Body of pancreas (tissue), 4 donors: ENCODE measurements around the gene WWOX. TPM values are rescaled to one million over a fixed set of nuclear protein-coding genes. Genes with fewer than 3 reads are reported as not detected.

Experiments used
- ATAC-seq: fragments of 150-250 bp; one replicate; pipeline ENCODE4 v1.9.1; 2016
- DNase-seq, 4 donors: peaks; one replicate each; pipeline ENCODE4 v3.0.0-alpha.2; 2019
- H3K27ac ChIP-seq, 4 donors: fragments of 200-600 bp; sonication (generic); 1 replicate in 3 of 4; 2 replicates in 1 of 4; pipeline versions ENCODE4 v1.5.1 to v1.6.1; 2016 to 2019; ENCODE audit warnings: mild to moderate bottlenecking in 1 of 4, mixed read lengths in 1 of 4, moderate library complexity in 1 of 4
- H3K27me3 ChIP-seq, 2 donors: fragments of 200-600 bp; sonication (generic); one replicate each; pipeline ENCODE4 v1.6.0; 2016; ENCODE audit warnings: mild to moderate bottlenecking in 1 of 2
- H3K36me3 ChIP-seq, 2 donors: fragments of 200-600 bp; sonication (generic); replicated peaks in 1 of 2; 2 replicates each; pipeline ENCODE4 v1.5.1; 2016; ENCODE audit warnings: low read depth in 2 of 2; ENCODE audit not compliant: insufficient read depth in 1 of 2
- H3K4me1 ChIP-seq: fragments of 200-600 bp; sonication (generic); one replicate; pipeline ENCODE4 v1.6.0; 2016
- H3K4me3 ChIP-seq, 2 donors: fragments of 200-600 bp; sonication (generic); 1 replicate in 1 of 2; 2 replicates in 1 of 2; pipeline ENCODE4 v1.5.1; 2016 to 2019
- H3K9me3 ChIP-seq, 3 donors: fragments of 200-600 bp; sonication (generic); 1 replicate in 2 of 3; 2 replicates in 1 of 3; pipeline ENCODE4 v1.5.1; 2016
- CTCF ChIP-seq, 7 experiments: fragments of 450-650 bp in 4 of 7; fragments of 200-600 bp in 3 of 7; sonication (generic) in 3 of 7; IDR thresholded peaks; one replicate each; pipeline ENCODE4 v1.5.1; 2016 to 2019; ENCODE audit warnings: antibody characterized with exemption in 7 of 7
- POLR2A ChIP-seq, 3 donors: fragments of 450-650 bp; IDR thresholded peaks; one replicate each; pipeline ENCODE4 v1.6.1; 2016; ENCODE audit warnings: antibody characterized with exemption in 3 of 3, mild to moderate bottlenecking in 2 of 3
- WGBS, 2 donors: methylation state at CpG; one replicate each; pipeline ENCODE4 v1.1.5; 2017; 5-methylcytosine and 5-hydroxymethylcytosine counted together
- intact Hi-C: fragments of 100-400 bp; cut with DNase I; formaldehyde crosslinking; loops from one replicate; pipeline ENCODE4 v1.15.1; 2023
- total RNA-seq, 2 donors: library from RNA; depleted of rRNA; stranded (reverse); fragments of >200 nt; gene quantifications; one replicate each; pipeline ENCODE4 v1.1.0, GENCODE V29; 2016

Gene WWOX
- total RNA-seq, 2 donors from 2014 or later = 52.7 to 67.2 TPM

DNA sequence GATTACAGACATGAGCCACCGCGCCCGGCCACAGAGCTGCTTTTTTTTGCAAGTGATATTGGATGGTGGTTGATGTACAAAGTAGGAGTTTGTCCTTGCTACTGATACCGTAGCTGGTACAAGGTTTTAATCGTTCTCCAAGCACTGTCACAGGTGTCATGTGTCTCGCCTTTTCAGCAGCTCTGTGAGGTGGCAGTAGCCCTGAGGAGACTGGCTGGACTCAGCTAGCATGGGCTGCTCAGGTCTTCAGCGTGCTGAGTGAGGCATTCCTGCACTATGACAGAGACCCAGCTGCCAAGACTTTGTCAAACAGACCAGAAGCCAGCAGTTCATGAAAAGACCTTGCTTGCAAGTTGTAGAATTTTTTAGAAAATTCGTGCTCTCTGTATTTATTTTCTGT, 7.2 kb downstream of the WWOX start:
- 50 to 57% methylated on average over 6 to 8 of the region's 8 CpGs for WGBS, 2 donors
- H3K36me3 ChIP-seq = no peaks in the 10 kb centered on the region
- intact Hi-C loops = no loop called here
- ATAC-seq = no peak
- TF ChIP-seq POLR2A (IDR thresholded peaks at IDR 0.05) (no peak), CTCF (IDR thresholded peaks at IDR 0.05) (no peak)
- no peak for DNase-seq
- no peak overlapping the region for H3K27ac ChIP-seq
- H3K4me3 ChIP-seq = no peak overlapping the region
- no peaks in the 10 kb centered on the region for H3K27me3 ChIP-seq
- no peaks in the 10 kb centered on the region for H3K9me3 ChIP-seq
- peaks cover 8% of the 10 kb centered on the region for H3K4me1 ChIP-seq

DNA sequence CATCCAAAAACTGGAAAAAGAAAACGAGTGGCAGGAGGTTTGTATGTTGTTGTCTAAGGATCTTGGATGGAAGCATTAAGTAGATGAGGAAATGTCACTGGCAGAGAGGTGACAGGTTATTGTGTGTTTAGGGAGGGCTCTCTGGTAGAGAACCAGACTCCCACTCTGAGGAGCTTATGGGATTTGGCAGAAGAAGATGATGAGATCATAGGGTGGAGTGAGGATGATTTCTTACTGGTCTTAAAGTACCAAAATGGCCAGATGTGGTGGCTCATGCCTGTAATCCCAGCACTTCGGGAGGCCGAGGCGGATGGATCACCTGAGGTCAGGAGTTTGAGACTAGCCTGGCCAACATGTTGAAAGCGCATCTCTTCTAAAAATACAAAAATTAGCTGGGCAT, 9.0 kb downstream of the WWOX start:
- ATAC-seq (no peak), DNase-seq (no peak)
- intact Hi-C loops = no loop called here
- 88 to 93% methylated on average over 5 of the region's 5 CpGs for WGBS, 2 donors
- no peaks in the 10 kb centered on the region for H3K27me3 ChIP-seq
- no peaks in the 10 kb centered on the region for H3K36me3 ChIP-seq
- TF ChIP-seq CTCF (IDR thresholded peaks at IDR 0.05) (no peak), POLR2A (IDR thresholded peaks at IDR 0.05) (no peak)
- H3K9me3 ChIP-seq = no peaks in the 10 kb centered on the region
- no peak overlapping the region for H3K4me3 ChIP-seq
- no peak overlapping the region for H3K27ac ChIP-seq
- H3K4me1 ChIP-seq = no peaks in the 10 kb centered on the region

- intact Hi-C loops = no loop called here
- no peaks in the 10 kb centered on the region for H3K4me1 ChIP-seq
- TF ChIP-seq CTCF (IDR thresholded peaks at IDR 0.05) (no peak), POLR2A (IDR thresholded peaks at IDR 0.05) (no peak)
- DNase-seq (no peak), ATAC-seq (no peak)
- no peak overlapping the region for H3K27ac ChIP-seq
- H3K27me3 ChIP-seq = no peaks in the 10 kb centered on the region
- H3K36me3 ChIP-seq = no peaks in the 10 kb centered on the region
- H3K4me3 ChIP-seq = no peak overlapping the region
- whole genome bisulfite sequencing, 2 donors = 98 to 100% methylated on average over 2 of the region's 2 CpGs
- H3K9me3 ChIP-seq = no peaks in the 10 kb centered on the region
These were observed 13.8 kb downstream of the WWOX start for GRCh38 chr16:78113258-78113657.

DNA sequence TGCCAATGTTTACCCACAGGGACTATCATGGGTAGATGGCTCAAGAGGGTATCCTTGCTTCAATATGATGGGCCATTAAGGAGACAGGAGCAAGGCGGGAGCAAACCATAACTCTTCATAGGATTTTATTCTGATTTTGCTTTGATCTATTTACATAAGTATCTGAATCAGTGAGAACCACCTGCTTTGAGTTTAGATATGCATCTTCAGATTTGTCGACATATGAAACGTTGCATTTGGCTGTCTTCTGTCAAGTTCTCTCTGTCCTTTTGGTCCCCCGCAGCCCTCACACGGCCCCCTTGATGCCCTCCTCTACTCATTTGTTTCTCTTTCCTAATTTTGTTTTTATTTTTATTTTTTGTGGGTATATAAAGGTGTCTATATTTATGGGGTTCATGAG, 16.2 kb downstream of the WWOX start:
- no peaks in the 10 kb centered on the region for H3K27me3 ChIP-seq
- no peak for ATAC-seq
- 90 to 91% methylated on average over 5 of the region's 5 CpGs for WGBS, 2 donors
- no peaks in the 10 kb centered on the region for H3K36me3 ChIP-seq
- H3K27ac ChIP-seq = no peak overlapping the region
- H3K4me1 ChIP-seq = no peaks in the 10 kb centered on the region
- no peak overlapping the region for H3K4me3 ChIP-seq
- intact Hi-C loops = no loop called here
- H3K9me3 ChIP-seq = no peaks in the 10 kb centered on the region
- TF ChIP-seq POLR2A (IDR thresholded peaks at IDR 0.05) = no peak
- no peak for TF ChIP-seq CTCF (IDR thresholded peaks at IDR 0.05)
- no peak for DNase-seq

DNA sequence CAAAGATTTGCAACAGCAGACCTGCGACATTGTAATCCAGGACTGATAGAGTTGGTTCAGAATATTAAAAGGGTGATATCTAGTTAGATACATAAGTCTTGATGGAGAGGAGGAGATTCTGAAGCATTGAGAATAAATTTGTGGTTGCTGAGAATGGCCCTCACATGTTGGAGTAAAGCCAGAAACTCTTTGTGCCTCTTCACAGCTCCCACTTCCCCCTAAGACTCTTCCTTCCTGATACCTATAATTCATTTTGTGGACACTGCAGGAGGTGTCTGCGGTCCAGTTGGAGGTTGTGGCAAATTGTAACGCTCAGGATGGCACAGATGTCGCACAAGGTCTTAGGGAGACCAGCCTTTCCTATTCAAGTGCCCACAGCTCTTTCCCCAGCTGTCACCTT, 17.5 kb downstream of the WWOX start:
- Histone ChIP-seq H3K9me3 (no peaks in the 10 kb centered on the region), H3K4me1 (no peaks in the 10 kb centered on the region), H3K27me3 (no peaks in the 10 kb centered on the region), H3K36me3 (peaks cover 0 to 1% of the 10 kb centered on the region in 2 donors), H3K27ac (no peak overlapping the region), H3K4me3 (no peak overlapping the region)
- intact Hi-C loops = no loop called here
- 87 to 89% methylated on average over 4 of the region's 4 CpGs for WGBS, 2 donors
- TF ChIP-seq CTCF (IDR thresholded peaks at IDR 0.05) (no peak), POLR2A (IDR thresholded peaks at IDR 0.05) (no peak)
- DNase-seq = no peak
- ATAC-seq = no peak
